ENCODE data around the gene GCHFR. TPM values are rescaled to one million over a fixed set of nuclear protein-coding genes. Genes with fewer than 3 reads are reported as not detected.

The GCHFR gene
- total RNA-seq, 1 experiment from 2014 or later = 7.1 TPM

DNA sequence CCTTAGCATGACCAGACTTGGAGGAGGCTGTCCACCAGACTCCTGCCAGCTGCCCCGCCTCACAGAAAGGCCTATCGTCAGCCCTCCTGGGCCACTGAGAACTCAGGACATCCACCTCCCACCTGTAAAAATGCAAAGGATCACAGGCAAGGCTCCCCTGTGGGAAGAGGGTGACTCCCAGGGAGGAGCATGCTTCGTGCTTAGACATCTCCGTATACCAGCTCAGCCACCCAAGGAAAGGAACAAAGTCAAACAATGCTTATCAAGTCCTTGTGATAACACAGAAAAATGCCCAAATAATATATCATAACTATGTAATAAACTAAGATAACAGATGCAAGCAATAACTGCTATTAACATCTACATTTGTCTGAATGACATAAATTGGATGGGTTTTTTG, 13.0 kb upstream of the GCHFR start:
- Histone ChIP-seq H3K9me3 (ENCODE audit: low read depth, low read length, poor library complexity, severe bottlenecking) (no peaks in the 10 kb centered on the region), H3K27ac (ENCODE audit: low read depth, low read length, poor library complexity, severe bottlenecking) (no peak overlapping the region), H3K27me3 (replicated peaks; ENCODE audit: insufficient read depth, low read depth, low read length, poor library complexity) (no peaks in the 10 kb centered on the region), H3K4me1 (ENCODE audit: insufficient read depth, low read length, poor library complexity, severe bottlenecking) (peaks cover 35% of the 10 kb centered on the region), H3K4me3 (ENCODE audit: low read depth, low read length, poor library complexity, severe bottlenecking) (no peak overlapping the region), H3K36me3 (ENCODE audit: insufficient read depth, low read length, poor library complexity, severe bottlenecking) (peaks cover 25% of the 10 kb centered on the region)
- POLR2A ChIA-PET (ENCODE audit: low non-redundant PET) = no interaction called here
- TF ChIP-seq EZH2 (IDR thresholded peaks at IDR 0.05; ENCODE audit: borderline replicate concordance, low read depth, low read length, poor library complexity, severe bottlenecking) = no peak
- TF ChIP-seq, protein P1, sequence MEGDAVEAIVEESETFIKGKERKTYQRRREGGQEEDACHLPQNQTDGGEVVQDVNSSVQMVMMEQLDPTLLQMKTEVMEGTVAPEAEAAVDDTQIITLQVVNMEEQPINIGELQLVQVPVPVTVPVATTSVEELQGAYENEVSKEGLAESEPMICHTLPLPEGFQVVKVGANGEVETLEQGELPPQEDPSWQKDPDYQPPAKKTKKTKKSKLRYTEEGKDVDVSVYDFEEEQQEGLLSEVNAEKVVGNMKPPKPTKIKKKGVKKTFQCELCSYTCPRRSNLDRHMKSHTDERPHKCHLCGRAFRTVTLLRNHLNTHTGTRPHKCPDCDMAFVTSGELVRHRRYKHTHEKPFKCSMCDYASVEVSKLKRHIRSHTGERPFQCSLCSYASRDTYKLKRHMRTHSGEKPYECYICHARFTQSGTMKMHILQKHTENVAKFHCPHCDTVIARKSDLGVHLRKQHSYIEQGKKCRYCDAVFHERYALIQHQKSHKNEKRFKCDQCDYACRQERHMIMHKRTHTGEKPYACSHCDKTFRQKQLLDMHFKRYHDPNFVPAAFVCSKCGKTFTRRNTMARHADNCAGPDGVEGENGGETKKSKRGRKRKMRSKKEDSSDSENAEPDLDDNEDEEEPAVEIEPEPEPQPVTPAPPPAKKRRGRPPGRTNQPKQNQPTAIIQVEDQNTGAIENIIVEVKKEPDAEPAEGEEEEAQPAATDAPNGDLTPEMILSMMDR (conservative IDR thresholded peaks at IDR 0.05; ENCODE audit: low read depth, low read length) = no peak
- CTCF ChIA-PET = no interaction called here
- BruUV-seq (replicated peaks) = no TSS peak
- DNase-seq (ENCODE audit: low spot score) = no peak
- intact Hi-C loops (cut with micrococcal nuclease; ENCODE audit: unreplicated experiment) = no loop called here

GRCh38 chr15:40751745-40752144, 12.1 kb upstream of the GCHFR start:
- no peak overlapping the region for H3K27ac ChIP-seq (ENCODE audit: low read depth, low read length, poor library complexity, severe bottlenecking)
- BruUV-seq (replicated peaks) = no TSS peak
- intact Hi-C loops (cut with micrococcal nuclease; ENCODE audit: unreplicated experiment) = no loop called here
- H3K27me3 ChIP-seq (replicated peaks; ENCODE audit: insufficient read depth, low read depth, low read length, poor library complexity) = no peaks in the 10 kb centered on the region
- POLR2A ChIA-PET (ENCODE audit: low non-redundant PET) = no interaction called here
- DNase-seq (ENCODE audit: low spot score) = no peak
- H3K9me3 ChIP-seq (ENCODE audit: low read depth, low read length, poor library complexity, severe bottlenecking) = no peaks in the 10 kb centered on the region
- no peak for TF ChIP-seq EZH2 (IDR thresholded peaks at IDR 0.05; ENCODE audit: borderline replicate concordance, low read depth, low read length, poor library complexity, severe bottlenecking)
- TF ChIP-seq, protein P1 (conservative IDR thresholded peaks at IDR 0.05; ENCODE audit: low read depth, low read length) = no peak
- CTCF ChIA-PET = interaction anchor here (0.6 kb wide), 1 partner anchor 72 kb away, joined by 5 read pairs; no protein-coding TSS in a partner anchor
- H3K4me1 ChIP-seq (ENCODE audit: insufficient read depth, low read length, poor library complexity, severe bottlenecking) = peaks cover 35% of the 10 kb centered on the region
- peaks cover 25% of the 10 kb centered on the region for H3K36me3 ChIP-seq (ENCODE audit: insufficient read depth, low read length, poor library complexity, severe bottlenecking)
- no peak overlapping the region for H3K4me3 ChIP-seq (ENCODE audit: low read depth, low read length, poor library complexity, severe bottlenecking)

GRCh38 chr15:40754574-40754882, 9.3 kb upstream of the GCHFR start:
- intact Hi-C loops (cut with micrococcal nuclease; ENCODE audit: unreplicated experiment) = no loop called here
- H3K27ac ChIP-seq (ENCODE audit: low read depth, low read length, poor library complexity, severe bottlenecking) = peak overlapping the region; percentile 95

More at GRCh38 chr15:40754574-40754882, 9.3 kb upstream of the GCHFR start:
- no TSS peak for BruUV-seq (replicated peaks)
- CTCF ChIA-PET = interaction anchor here (0.7 kb wide), 1 partner anchor 163 kb away, joined by 3 read pairs; no protein-coding TSS in a partner anchor
- Histone ChIP-seq H3K4me3 (ENCODE audit: low read depth, low read length, poor library complexity, severe bottlenecking) (peak overlapping the region; percentile 99), H3K4me1 (ENCODE audit: insufficient read depth, low read length, poor library complexity, severe bottlenecking) (peaks cover 23% of the 10 kb centered on the region), H3K27me3 (replicated peaks; ENCODE audit: insufficient read depth, low read depth, low read length, poor library complexity) (no peaks in the 10 kb centered on the region), H3K36me3 (ENCODE audit: insufficient read depth, low read length, poor library complexity, severe bottlenecking) (peaks cover 25% of the 10 kb centered on the region), H3K9me3 (ENCODE audit: low read depth, low read length, poor library complexity, severe bottlenecking) (no peaks in the 10 kb centered on the region)
- TF ChIP-seq, protein P1 (conservative IDR thresholded peaks at IDR 0.05; ENCODE audit: low read depth, low read length) = no peak
- POLR2A ChIA-PET (ENCODE audit: low non-redundant PET) = no interaction called here
- no peak for DNase-seq (ENCODE audit: low spot score)
